IMR-90 (cell line): ENCODE measurements around the gene TESK2. TPM values are rescaled to one million over a fixed set of nuclear protein-coding genes. Genes with fewer than 3 reads are reported as not detected.

Experiments
- ATAC-seq: fragments of 200-7000 bp; cut with Tn5 transposase; 2 replicates; pipeline ENCODE4 v1.9.1; 2020; ENCODE audit warnings: low read depth, mild to moderate bottlenecking, moderate library complexity
- BruUV-seq: library from RNA; stranded (reverse); fragments of 400-500 nt; replicated peaks from 2 replicates; lab custom pipeline; 2021; lab: Mats Ljungman, UMichigan
- CTCF ChIA-PET: fragments of 300-600 bp; formaldehyde crosslinking; extraction: SDS; loops from one replicate; lab custom pipeline; 2021; ENCODE audit warnings: antibody characterized with exemption; lab: Yijun Ruan, JAX
- POLR2A ChIA-PET: fragments of 300-600 bp; sonication (Branson Sonifier 250); formaldehyde crosslinking; loops from one replicate; lab custom pipeline; 2022; ENCODE audit warnings: antibody characterized with exemption; ENCODE audit not compliant: unreplicated experiment; lab: Charles Lee
- DNase-seq: peaks from one replicate; pipeline ENCODE4 v3.0.0; 2013
- H2AFZ ChIP-seq: replicated peaks from 2 replicates; pipeline ENCODE3; 2013; ENCODE audit warnings: low read length, mild to moderate bottlenecking; ENCODE audit not compliant: poor library complexity
- H2AK5ac ChIP-seq: 2 replicates; pipeline ENCODE4 v1.6.1; 2013; ENCODE audit warnings: low read depth, low read length, inconsistent platforms
- H2AK9ac ChIP-seq: replicated peaks from 2 replicates; pipeline ENCODE3; 2013; ENCODE audit warnings: mild to moderate bottlenecking, low read depth, low read length, moderate library complexity; ENCODE audit not compliant: poor library complexity
- H2BK120ac ChIP-seq: 2 replicates; pipeline ENCODE4 v1.6.1; 2013; ENCODE audit warnings: low read depth, low read length, inconsistent platforms
- H2BK15ac ChIP-seq: 3 replicates; pipeline ENCODE4 v1.6.1; 2013; ENCODE audit warnings: low read depth, low read length, inconsistent platforms
- H2BK20ac ChIP-seq: 2 replicates; pipeline ENCODE4 v1.6.1; 2013; ENCODE audit warnings: low read depth, mild to moderate bottlenecking, inconsistent platforms, low read length, moderate library complexity
- H2BK5ac ChIP-seq: 2 replicates; pipeline ENCODE4 v1.6.1; 2013; ENCODE audit warnings: mild to moderate bottlenecking, low read depth, low read length, inconsistent platforms; ENCODE audit not compliant: poor library complexity, severe bottlenecking
- H3K14ac ChIP-seq: replicated peaks from 2 replicates; pipeline ENCODE4 v1.6.1; 2013; ENCODE audit warnings: low read depth, low read length, inconsistent platforms
- H3K18ac ChIP-seq: 2 replicates; pipeline ENCODE4 v1.6.1; 2013; ENCODE audit warnings: low read depth, low read length, control low read depth
- H3K23ac ChIP-seq: 2 replicates; pipeline ENCODE4 v1.6.1; 2013; ENCODE audit warnings: low read depth, low read length, inconsistent platforms
- H3K27ac ChIP-seq: 2 replicates; pipeline ENCODE4 v1.5.1; 2013; ENCODE audit warnings: mild to moderate bottlenecking, control low read depth, low read length; ENCODE audit not compliant: insufficient read depth
- H3K27me3 ChIP-seq: 2 replicates; pipeline ENCODE4 v1.6.1; 2013; ENCODE audit warnings: low read length; ENCODE audit not compliant: control insufficient read depth, insufficient read depth
- H3K36me3 ChIP-seq: 2 replicates; pipeline ENCODE4 v1.6.1; 2013; ENCODE audit warnings: low read length, mixed read lengths; ENCODE audit not compliant: control insufficient read depth, insufficient read depth
- H3K4ac ChIP-seq: 2 replicates; pipeline ENCODE4 v1.6.1; 2013; ENCODE audit warnings: low read depth, low read length, inconsistent platforms
- H3K4me1 ChIP-seq: 2 replicates; pipeline ENCODE4 v1.6.1; 2013; ENCODE audit warnings: low read length, mixed read lengths; ENCODE audit not compliant: control insufficient read depth, insufficient read depth
- H3K4me2 ChIP-seq: 2 replicates; pipeline ENCODE4 v1.6.1; 2013; ENCODE audit warnings: low read depth, mild to moderate bottlenecking, control low read depth, low read length, moderate library complexity
- H3K4me3 ChIP-seq: 2 replicates; pipeline ENCODE4 v1.5.1; 2013; ENCODE audit warnings: low read depth, mild to moderate bottlenecking, control low read depth, low read length, moderate library complexity; ENCODE audit not compliant: insufficient read depth
- H3K56ac ChIP-seq: 2 replicates; pipeline ENCODE4 v1.6.1; 2013; ENCODE audit warnings: low read length, inconsistent platforms; ENCODE audit not compliant: insufficient read depth; ENCODE audit errors: extremely low read depth
- H3K79me1 ChIP-seq, 2 experiments: 2 replicates each; pipeline ENCODE4 v1.6.1; 2013; ENCODE audit warnings: low read length in 2 of 2, inconsistent platforms in 1 of 2, low read depth in 1 of 2
- H3K9ac ChIP-seq: 2 replicates; pipeline ENCODE4 v1.6.1; 2013; ENCODE audit warnings: low read depth, low read length, control low read depth
- H3K9me1 ChIP-seq: 2 replicates; pipeline ENCODE4 v1.6.1; 2013; ENCODE audit warnings: low read length, inconsistent platforms; ENCODE audit not compliant: insufficient read depth
- H3K9me3 ChIP-seq: 2 replicates; pipeline ENCODE4 v1.6.1; 2013; ENCODE audit warnings: low read length; ENCODE audit not compliant: control insufficient read depth, insufficient read depth
- H4K20me1 ChIP-seq: 2 replicates; pipeline ENCODE4 v1.6.1; 2013; ENCODE audit warnings: low read length, inconsistent platforms; ENCODE audit not compliant: insufficient read depth
- H4K5ac ChIP-seq: 2 replicates; pipeline ENCODE4 v1.6.1; 2013; ENCODE audit warnings: mild to moderate bottlenecking, low read depth, low read length, control low read depth
- H4K8ac ChIP-seq, 2 experiments: 2 replicates each; pipeline ENCODE4 v1.6.1; 2013; ENCODE audit warnings: low read depth in 2 of 2, low read length in 2 of 2, control low read depth in 1 of 2, inconsistent platforms in 1 of 2
- H4K91ac ChIP-seq: 2 replicates; pipeline ENCODE4 v1.6.1; 2013; ENCODE audit warnings: low read depth, low read length, inconsistent platforms; ENCODE audit not compliant: insufficient read depth
- CEBPB ChIP-seq: IDR thresholded peaks from 2 replicates; pipeline ENCODE4 v1.6.1; 2012; ENCODE audit warnings: low read depth, low read length, improper control_type of control experiment
- CHD1 ChIP-seq: IDR thresholded peaks from 2 replicates; pipeline ENCODE4 v1.6.1; 2012; ENCODE audit warnings: low read depth, low read length, improper control_type of control experiment
- CTCF ChIP-seq: conservative IDR thresholded peaks from 2 replicates; pipeline ENCODE4 v1.5.1; 2012; ENCODE audit warnings: mild to moderate bottlenecking, low read depth, low read length, improper control_type of control experiment
- ELK1 ChIP-seq: fragments of 150-350 bp; IDR thresholded peaks from 2 replicates; pipeline ENCODE4 v1.6.1; 2016; ENCODE audit warnings: low read depth, mild to moderate bottlenecking, low read length, moderate library complexity, borderline replicate concordance
- MAFK ChIP-seq: IDR thresholded peaks from 2 replicates; pipeline ENCODE4 v1.6.1; 2012; ENCODE audit warnings: low read depth, low read length, improper control_type of control experiment
- MAZ ChIP-seq: IDR thresholded peaks from 2 replicates; pipeline ENCODE4 v1.6.1; 2012; ENCODE audit warnings: low read depth, mild to moderate bottlenecking, low read length, improper control_type of control experiment, moderate library complexity, borderline replicate concordance
- MXI1 ChIP-seq: IDR thresholded peaks from 2 replicates; pipeline ENCODE4 v1.6.1; 2012; ENCODE audit warnings: low read depth, mild to moderate bottlenecking, low read length, moderate library complexity, borderline replicate concordance
- RAD21 ChIP-seq: IDR thresholded peaks from 2 replicates; pipeline ENCODE4 v1.6.1; 2012; ENCODE audit warnings: low read length, improper control_type of control experiment
- RCOR1 ChIP-seq: IDR thresholded peaks from 2 replicates; pipeline ENCODE4 v1.6.1; 2012; ENCODE audit warnings: mild to moderate bottlenecking, low read length, improper control_type of control experiment; ENCODE audit not compliant: insufficient replicate concordance
- RFX5 ChIP-seq: IDR thresholded peaks from 2 replicates; pipeline ENCODE4 v1.8.0; 2012; ENCODE audit warnings: low read depth, mild to moderate bottlenecking, low read length, moderate library complexity
- WGBS, 2 experiments: methylation state at CpG; one replicate each; pipeline versions ENCODE4 v1.1.5 to v1.1.7; 2013; ENCODE audit warnings: missing lambda C conversion rate in 2 of 2; ENCODE audit not compliant: insufficient read length in 1 of 2; ENCODE audit errors: extremely low coverage in 2 of 2; 5-methylcytosine and 5-hydroxymethylcytosine counted together
- dilution Hi-C: fragments of 300-500 bp; cut with HindIII; formaldehyde crosslinking; loops from one replicate; pipeline ENCODE4 v1.14.3; 2018; ENCODE audit warnings: low sequenced_read_pairs; ENCODE audit not compliant: unreplicated experiment
- in situ Hi-C: fragments of 300-500 bp; cut with MboI; formaldehyde crosslinking; loops from 3 replicates; pipeline ENCODE4 v1.14.3; 2019; ENCODE audit warnings: low sequenced_read_pairs, inconsistent platforms, mixed read lengths
- intact Hi-C: fragments of 100-400 bp; cut with micrococcal nuclease; formaldehyde crosslinking; loops from 2 replicates; pipeline ENCODE4 v1.10.0; 2022
- polyA plus RNA-seq, 3 experiments: library from polyadenylated mRNA; depleted of rRNA; stranded (reverse); fragments of >200 nt; gene quantifications; 2 replicates each; pipeline ENCODE4 v1.2.3, GENCODE V29; 2012; ENCODE audit warnings: low replicate concordance in 1 of 3
- total RNA-seq: library from RNA; depleted of rRNA; stranded (reverse); fragments of >200 nt; gene quantifications from 2 replicates; pipeline ENCODE4 v1.2.3, GENCODE V29; 2012

The TESK2 gene
- total and polyA plus RNA-seq, 2 of the 4 experiments (the other 2 are of a cell fraction) = 0.90 to 1.3 TPM

DNA sequence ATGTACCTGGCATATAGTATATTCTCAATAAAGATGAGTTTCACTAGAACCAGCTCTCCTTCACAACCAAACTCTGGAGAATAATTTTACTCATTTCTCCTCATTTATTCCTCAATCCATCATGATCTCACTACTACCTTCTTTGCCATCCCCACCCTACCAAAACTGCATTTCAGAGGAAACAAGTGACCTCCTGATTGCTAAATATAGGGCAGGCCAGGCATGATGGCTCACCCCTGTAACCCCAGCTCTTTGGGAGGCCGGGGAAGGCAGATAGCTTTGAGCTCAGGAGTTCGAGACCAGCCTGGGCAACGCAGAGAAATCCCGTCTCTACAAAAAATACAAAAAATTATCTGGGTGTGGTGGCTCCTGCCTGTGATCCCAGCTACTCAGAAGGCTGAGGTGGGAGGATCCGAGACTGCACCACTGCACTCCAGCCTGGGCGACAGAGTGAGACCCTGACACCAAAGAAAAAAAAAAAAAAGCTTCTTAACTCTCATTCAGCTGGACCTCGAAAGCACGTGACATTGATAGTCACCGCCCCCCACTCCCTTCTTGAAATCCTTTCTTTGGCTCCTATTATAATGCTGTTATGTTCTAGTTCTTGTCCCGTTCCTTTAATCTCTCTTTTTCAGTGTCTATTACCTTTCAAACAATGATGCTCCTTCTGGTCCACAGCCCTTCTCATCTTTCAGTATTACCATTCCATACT is 2.1 kb downstream of the TESK2 start:
- ATAC-seq = no peak
- Histone ChIP-seq H3K18ac (no peak overlapping the region), H3K56ac (no peak overlapping the region), H3K4me2 (no peak overlapping the region), H3K79me1 (no peaks in the 10 kb centered on the region), H4K8ac (no peak overlapping the region), H2BK15ac (no peak overlapping the region), H4K5ac (no peak overlapping the region), H3K27ac (no peak overlapping the region), H3K4me3 (no peak overlapping the region), H3K23ac (no peak overlapping the region), H3K4ac (no peak overlapping the region), H3K27me3 (no peaks in the 10 kb centered on the region), H4K91ac (no peak overlapping the region), H3K9me3 (no peaks in the 10 kb centered on the region), H2BK120ac (no peak overlapping the region), H2BK20ac (no peak overlapping the region), H3K4me1 (no peaks in the 10 kb centered on the region), H2AFZ (no peak overlapping the region), H3K14ac (no peak overlapping the region), H3K36me3 (no peaks in the 10 kb centered on the region), H3K9ac (no peak overlapping the region), H3K9me1 (no peaks in the 10 kb centered on the region), H2BK5ac (no peak overlapping the region), H2AK9ac (no peak overlapping the region), H4K20me1 (no peaks in the 10 kb centered on the region), H2AK5ac (no peak overlapping the region)
- ChIA-PET CTCF (interaction anchor here (1.2 kb wide), 1 partner anchor 129 kb away, joined by 4 read pairs; no protein-coding TSS in a partner anchor), POLR2A (no interaction called here)
- no TSS peak for BruUV-seq
- in situ Hi-C loops = no loop called here
- no peak for TF ChIP-seq MXI1
- TF ChIP-seq MAFK = no peak
- TF ChIP-seq MAZ = no peak
- TF ChIP-seq RAD21 = no peak
- no peak for TF ChIP-seq RFX5
- no peak for TF ChIP-seq CEBPB
- TF ChIP-seq RCOR1 = no peak
- no peak for TF ChIP-seq CHD1
- no peak for TF ChIP-seq CTCF
- TF ChIP-seq ELK1 = no peak
- WGBS, 2 experiments = 50% methylated on average over 1 of the region's 10 CpGs; no CpG with 5 or more reads in 1 of the 2 experiments
- no peak for DNase-seq
- intact Hi-C loops = no loop called here
- dilution Hi-C loops = no loop called here
